Measurements from ENCODE around the gene ZFHX2.

Gene ZFHX2

DNA sequence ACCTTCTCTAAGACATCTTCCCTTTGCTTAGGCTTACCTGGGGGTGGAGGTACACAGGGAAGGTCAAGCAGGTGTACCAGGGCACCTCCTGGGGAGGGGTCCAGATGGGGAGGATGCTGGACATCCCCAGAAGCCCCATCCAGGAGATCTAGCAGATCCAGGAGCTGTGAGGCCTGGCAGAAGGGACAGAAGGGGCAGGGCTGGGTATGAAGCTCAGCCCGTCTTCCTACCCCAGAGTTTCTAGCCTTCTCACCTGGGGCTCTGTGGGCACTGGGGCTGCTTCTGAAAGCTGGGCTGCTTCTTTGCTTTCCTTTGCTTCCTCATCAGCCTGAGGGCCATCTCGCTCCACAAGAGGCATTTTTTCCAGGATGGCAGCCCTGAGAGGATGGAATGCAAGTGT lies 9.7 kb upstream of the ZFHX2 start:
- DNase-seq (ENCODE audit: low spot score) (no peak), FAIRE-seq (no peak)

DNA sequence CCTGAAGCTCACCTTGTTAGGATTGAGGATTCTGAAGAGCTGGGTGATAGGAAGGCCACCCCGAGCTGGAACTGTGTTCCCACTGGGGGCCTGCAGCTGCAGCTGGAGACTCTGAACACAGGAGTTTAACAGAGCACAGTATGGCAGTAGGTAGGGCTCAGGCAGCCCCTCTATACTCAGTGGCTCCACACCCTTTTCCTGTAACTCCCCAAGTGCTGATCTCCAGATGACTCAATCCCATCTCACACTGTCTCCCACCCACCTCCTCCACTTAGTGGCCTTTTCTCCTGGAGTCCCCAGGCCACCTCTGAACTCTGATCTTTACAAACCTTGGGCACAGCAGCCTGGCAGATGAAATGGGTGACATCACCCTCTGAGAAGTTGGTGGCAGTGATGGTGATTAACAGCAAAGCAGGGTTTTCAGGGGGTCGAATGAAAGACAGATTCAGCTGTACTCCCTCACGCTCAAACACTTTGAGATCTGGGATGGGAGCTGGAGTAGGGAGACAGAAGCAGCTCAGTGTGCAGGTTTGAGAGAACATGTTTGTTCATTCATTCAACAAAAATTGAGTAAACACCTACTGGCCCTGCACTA lies 8.5 kb upstream of the ZFHX2 start:
- FAIRE-seq (no peak), DNase-seq (ENCODE audit: low spot score) (no peak)

DNA sequence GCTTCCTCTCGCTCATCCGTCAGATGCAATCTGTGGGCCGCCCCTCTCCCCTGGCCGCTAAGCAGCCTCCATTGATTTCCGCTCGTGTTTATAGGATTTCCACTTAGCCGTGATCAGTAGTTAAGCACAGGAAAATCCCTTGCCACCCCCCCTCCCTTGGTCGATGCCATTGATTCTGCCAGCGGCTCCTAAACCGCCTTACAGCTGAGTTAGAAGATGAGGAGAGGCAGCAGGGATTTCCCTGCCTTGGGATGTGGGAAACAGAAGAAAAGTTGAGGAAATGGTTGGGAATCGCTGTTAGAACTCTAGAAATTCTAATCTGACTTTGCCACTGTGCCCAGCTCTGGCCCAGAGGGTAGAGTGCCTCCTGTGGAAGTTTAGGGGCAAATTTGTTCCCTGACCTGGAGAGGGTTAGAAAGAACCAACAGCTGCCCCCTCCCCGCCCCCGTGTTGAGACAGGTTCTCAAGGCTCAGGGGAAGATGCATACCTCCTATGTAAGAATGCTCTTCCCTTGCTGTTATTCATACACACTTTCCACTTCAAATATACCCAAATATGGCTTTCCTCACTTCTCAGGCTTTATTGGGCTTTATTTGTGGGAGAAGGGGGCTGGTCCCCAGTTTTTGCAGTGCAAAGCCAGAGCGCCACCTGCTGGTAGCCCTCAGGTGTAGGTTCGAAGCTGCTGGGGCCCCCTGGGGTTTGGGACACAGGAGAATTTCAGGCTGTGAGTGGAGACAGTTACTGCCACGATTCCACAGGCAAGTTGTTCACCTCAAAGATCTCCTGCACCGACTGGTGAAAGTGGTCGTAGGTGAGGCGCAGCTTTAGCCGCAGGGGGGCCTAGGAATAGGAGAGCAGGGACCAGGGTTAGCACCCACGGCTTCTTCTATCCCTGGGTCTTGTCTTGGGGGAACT lies 7.7 kb upstream of the ZFHX2 start:
- DNase-seq (ENCODE audit: low spot score), result peak; percentile 61
- FAIRE-seq, result no peak

DNA sequence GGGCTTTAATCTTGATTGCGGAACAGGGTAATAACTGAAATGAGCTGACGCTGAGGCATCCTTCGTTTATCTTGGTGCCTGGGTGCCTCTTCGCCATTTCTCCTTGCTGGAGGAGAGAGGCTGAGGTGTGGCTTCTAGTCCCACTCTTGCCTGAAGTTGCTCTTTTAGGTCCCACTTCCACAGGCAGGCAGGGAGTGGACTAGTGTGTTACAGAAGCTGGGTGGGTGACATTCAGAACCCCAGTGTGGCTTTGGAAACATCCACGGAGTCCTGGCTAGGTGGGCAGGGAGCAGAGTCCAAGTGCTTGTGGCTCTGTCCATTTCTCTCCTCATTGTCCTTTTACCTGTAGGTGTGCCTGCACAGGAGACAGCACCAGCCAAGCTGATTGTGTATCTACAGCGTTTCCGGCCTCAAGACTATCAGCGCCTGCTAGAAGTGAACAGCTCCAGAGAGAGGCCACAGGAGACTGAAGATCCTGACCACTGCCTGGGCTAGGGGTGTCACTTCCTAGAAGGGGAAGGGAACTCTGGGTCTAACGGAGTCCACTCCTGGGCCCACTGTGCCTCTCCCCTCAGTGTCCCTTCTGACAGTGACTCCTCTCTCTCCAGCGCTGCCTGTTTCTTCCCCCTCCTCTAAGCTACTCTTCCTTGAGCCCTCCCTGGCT lies 6.9 kb upstream of the ZFHX2 start:
- DNase-seq (ENCODE audit: low spot score), result no peak
- no peak for FAIRE-seq

GRCh38 chr14:23557946-23558345 lies 6.4 kb upstream of the ZFHX2 start:
- FAIRE-seq, result no peak

DNA sequence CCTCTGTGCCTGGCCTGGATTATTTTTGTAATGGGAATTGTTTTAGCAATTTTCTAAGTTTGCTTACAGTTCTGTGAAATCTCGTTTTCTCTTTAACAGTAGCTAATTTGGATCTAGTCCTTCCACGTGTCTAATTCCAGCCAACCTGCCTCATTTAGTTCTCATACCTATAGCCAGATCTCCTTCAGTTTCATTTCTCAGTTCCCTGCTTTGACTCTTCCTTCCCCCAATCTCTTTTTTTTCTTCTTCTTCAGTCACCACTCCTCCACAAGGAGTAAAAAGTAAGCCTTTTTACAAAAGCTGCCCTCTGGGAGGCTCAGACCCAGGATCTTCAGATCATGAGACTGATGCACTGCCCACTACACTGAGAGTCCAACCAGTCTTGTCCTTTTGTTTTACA lies 6.0 kb upstream of the ZFHX2 start:
- DNase-seq (ENCODE audit: low spot score) (no peak), FAIRE-seq (no peak)

More at GRCh38 chr14:23557946-23558345, 6.4 kb upstream of the ZFHX2 start:
- no peak for DNase-seq (ENCODE audit: low spot score)

GRCh38 chr14:23556700-23557440 lies 5.3 kb upstream of the ZFHX2 start:
- DNase-seq (ENCODE audit: low spot score), result no peak
- FAIRE-seq, result no peak

GRCh38 chr14:23555882-23556699 lies 4.5 kb upstream of the ZFHX2 start, which contains the start of gene THTPA:
THTPA (plus strand) TSS chr14:23556271; CDS start chr14:23556758, 487 bp downstream.
- no peak for FAIRE-seq

GRCh38 chr14:23555533-23555881 lies 3.9 kb upstream of the ZFHX2 start:
- no peak for DNase-seq (ENCODE audit: low spot score)
- no peak for FAIRE-seq

More at GRCh38 chr14:23555882-23556699, 4.5 kb upstream of the ZFHX2 start, which contains the start of gene THTPA:
- DNase-seq (ENCODE audit: low spot score), result peak; percentile 92

- DNase-seq (ENCODE audit: low spot score) (peak; percentile 39), FAIRE-seq (no peak)
Observed at GRCh38 chr14:23550812-23551265, 726 bp downstream of the ZFHX2 start.

DNA sequence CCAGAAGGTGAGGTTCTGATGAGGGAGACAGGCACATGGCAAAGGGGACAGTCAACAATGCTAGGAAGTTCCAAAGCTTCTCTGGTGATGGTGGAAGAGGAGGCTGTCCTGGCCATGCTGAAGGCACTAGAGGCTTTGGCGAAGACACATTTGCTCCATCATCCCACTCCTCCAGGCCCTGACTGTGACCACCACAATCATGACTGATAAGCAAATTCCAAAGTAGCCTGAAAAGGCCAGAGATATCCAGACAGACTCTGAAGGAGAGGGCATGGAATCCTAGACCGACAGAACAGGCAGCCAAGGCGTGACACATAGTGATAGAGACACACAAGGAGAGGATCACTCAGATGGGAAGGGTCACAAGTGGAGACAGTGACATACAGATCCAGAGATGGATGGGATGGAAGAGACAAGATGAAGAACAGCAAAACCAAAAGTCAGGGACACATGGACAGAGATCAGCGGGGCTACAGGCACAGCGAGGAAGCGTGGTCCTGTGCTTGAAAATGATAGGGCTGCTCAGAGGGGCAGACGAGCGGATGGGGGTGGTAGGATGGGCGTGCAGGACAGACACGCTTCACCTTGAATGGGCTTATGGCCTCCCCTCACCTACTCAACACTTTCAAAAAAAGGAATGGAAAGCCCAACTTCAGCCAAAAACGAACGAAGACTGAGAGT lies 1.3 kb downstream of the ZFHX2 start:
- DNase-seq (ENCODE audit: low spot score) (no peak), FAIRE-seq (no peak)

- no peak for DNase-seq (ENCODE audit: low spot score)
- FAIRE-seq, result no peak
Observed at GRCh38 chr14:23548351-23549318, 2.9 kb downstream of the ZFHX2 start.

DNA sequence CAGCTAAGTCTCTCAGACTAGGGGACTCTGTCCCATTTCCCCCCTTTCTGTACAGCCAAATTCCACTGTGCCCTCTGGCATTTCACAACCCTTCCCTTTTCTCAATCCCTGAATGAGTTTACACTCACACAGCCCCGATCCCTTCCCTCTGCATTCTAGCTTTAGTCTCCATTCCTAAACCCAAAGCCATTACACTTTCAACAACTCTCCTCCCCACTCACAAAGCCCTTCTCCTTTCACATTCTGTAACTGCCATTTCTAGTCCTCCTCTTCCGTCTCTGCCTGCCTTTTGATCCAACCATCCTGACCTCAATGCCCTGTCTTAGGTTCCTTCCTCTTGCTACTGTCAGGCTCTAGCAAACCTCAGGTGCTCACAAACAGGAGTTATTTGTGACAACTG lies 3.6 kb downstream of the ZFHX2 start:
- no peak for FAIRE-seq
- DNase-seq (ENCODE audit: low spot score), result no peak

GRCh38 chr14:23546450-23547035 lies 5.0 kb downstream of the ZFHX2 start:
- FAIRE-seq (no peak), DNase-seq (ENCODE audit: low spot score) (no peak)

GRCh38 chr14:23545740-23546365 lies 5.7 kb downstream of the ZFHX2 start:
- FAIRE-seq (no peak), DNase-seq (ENCODE audit: low spot score) (no peak)

GRCh38 chr14:23544511-23545447 lies 6.8 kb downstream of the ZFHX2 start:
- FAIRE-seq, result no peak

GRCh38 chr14:23543403-23543802 lies 8.2 kb downstream of the ZFHX2 start:
- FAIRE-seq, result no peak
- no peak for DNase-seq (ENCODE audit: low spot score)

More at GRCh38 chr14:23544511-23545447, 6.8 kb downstream of the ZFHX2 start:
- DNase-seq (ENCODE audit: low spot score), result no peak
